GM21515 (cell line): ENCODE measurements around the gene JARID2.
"Not testable (repeated sequence)": the region's sequence is repeated elsewhere in the genome, so short reads cannot be mapped to it uniquely, and the experiment has no call there.

Experiments
- ATAC-seq: cut with Tn5 transposase; IDR thresholded peaks from one replicate; pipeline ENCODE4 v1.9.1; 2021; ENCODE audit not compliant: unreplicated experiment

JARID2 gene

GRCh38 chr6:15528870-15529269 is 283.0 kb downstream of the JARID2 start:
- no peak for ATAC-seq

- no peak for ATAC-seq
These were observed 284.5 kb downstream of the JARID2 start for GRCh38 chr6:15530411-15530810.

GRCh38 chr6:15531973-15532372 is 286.1 kb downstream of the JARID2 start:
- no peak for ATAC-seq

GRCh38 chr6:15533379-15534026 is 287.6 kb downstream of the JARID2 start:
- ATAC-seq: no peak

GRCh38 chr6:15534974-15535373 is 289.1 kb downstream of the JARID2 start:
- no peak for ATAC-seq

- ATAC-seq: no peak
These were observed 289.8 kb downstream of the JARID2 start for GRCh38 chr6:15535495-15536197.

GRCh38 chr6:15536198-15536955 is 290.5 kb downstream of the JARID2 start:
- ATAC-seq: no peak

GRCh38 chr6:15538106-15538505 is 292.2 kb downstream of the JARID2 start:
- no peak for ATAC-seq

GRCh38 chr6:15538766-15539495 is 293.1 kb downstream of the JARID2 start:
- ATAC-seq: no peak

- ATAC-seq: no peak
These were observed 293.9 kb downstream of the JARID2 start for GRCh38 chr6:15539722-15540270.

GRCh38 chr6:15543332-15543917 is 297.6 kb downstream of the JARID2 start:
- not testable (repeated sequence) for ATAC-seq

- ATAC-seq: no peak
These were observed 298.5 kb downstream of the JARID2 start for GRCh38 chr6:15544321-15544900.

- no peak for ATAC-seq
These were observed 300.7 kb downstream of the JARID2 start for GRCh38 chr6:15546591-15546990.

- ATAC-seq: no peak
These were observed 301.5 kb downstream of the JARID2 start for GRCh38 chr6:15547400-15547799.

GRCh38 chr6:15549371-15549770 is 303.5 kb downstream of the JARID2 start:
- ATAC-seq: no peak

GRCh38 chr6:15550546-15551123 is 304.8 kb downstream of the JARID2 start:
- ATAC-seq: no peak

GRCh38 chr6:15551262-15551661 is 305.4 kb downstream of the JARID2 start:
- ATAC-seq: no peak

- ATAC-seq: no peak
These were observed 305.9 kb downstream of the JARID2 start for GRCh38 chr6:15551798-15552197.

GRCh38 chr6:15553031-15553430 is 307.2 kb downstream of the JARID2 start:
- ATAC-seq: no peak

GRCh38 chr6:15553736-15554294 is 307.9 kb downstream of the JARID2 start:
- no peak for ATAC-seq
